Ishikawa (cell line): ENCODE data around the gene FSTL4.

Experiments used
- CEBPB ChIP-seq: IDR thresholded peaks from 2 replicates; pipeline ENCODE4 v1.6.1; 2012
- CREB1 ChIP-seq: IDR thresholded peaks from 2 replicates; pipeline ENCODE4 v1.6.1; 2012; ENCODE audit warnings: low read depth
- EGR1 ChIP-seq: IDR thresholded peaks from 2 replicates; pipeline ENCODE4 v1.6.1; 2012
- EP300 ChIP-seq: IDR thresholded peaks from 2 replicates; pipeline ENCODE4 v1.6.1; 2012; ENCODE audit warnings: borderline replicate concordance
- FOXM1 ChIP-seq: IDR thresholded peaks from 2 replicates; pipeline ENCODE4 v1.6.1; 2012; ENCODE audit warnings: low read depth, borderline replicate concordance
- MAX ChIP-seq: IDR thresholded peaks from 2 replicates; pipeline ENCODE4 v1.6.1; 2012
- NFIC ChIP-seq: IDR thresholded peaks from 2 replicates; pipeline ENCODE4 v1.6.1; 2012
- RAD21 ChIP-seq: IDR thresholded peaks from 2 replicates; pipeline ENCODE4 v1.6.1; 2012; ENCODE audit warnings: low read depth
- TAF1 ChIP-seq: IDR thresholded peaks from 2 replicates; pipeline ENCODE4 v1.6.1; 2012; ENCODE audit warnings: low read depth, mild to moderate bottlenecking
- TCF12 ChIP-seq: IDR thresholded peaks from 2 replicates; pipeline ENCODE4 v1.6.1; 2012; ENCODE audit warnings: low read depth
- TEAD4 ChIP-seq: IDR thresholded peaks from 2 replicates; pipeline ENCODE4 v1.6.1; 2012
- YY1 ChIP-seq: IDR thresholded peaks from 2 replicates; pipeline ENCODE4 v1.6.1; 2012; ENCODE audit warnings: low read depth
- ZBTB7A ChIP-seq: IDR thresholded peaks from 2 replicates; pipeline ENCODE4 v1.6.1; 2012; ENCODE audit warnings: low read depth
- TF ChIP-seq, protein P1 (sequence below): IDR thresholded peaks from 2 replicates; pipeline ENCODE4 v1.6.1; 2012; ENCODE audit warnings: low read depth, mild to moderate bottlenecking
- TF ChIP-seq, protein P2 (sequence below): IDR thresholded peaks from 2 replicates; pipeline ENCODE4 v1.6.1; 2012

FSTL4 gene

GRCh38 chr5:133299728-133300127 lies 312.6 kb downstream of the FSTL4 start:
- TF ChIP-seq ZBTB7A (no peak), MAX (no peak), TCF12 (no peak), CEBPB (no peak), FOXM1 (no peak), RAD21 (no peak), TAF1 (no peak), EGR1 (no peak), NFIC (no peak), CREB1 (no peak), YY1 (no peak), EP300 (no peak), TEAD4 (no peak)
- TF ChIP-seq, protein P1, sequence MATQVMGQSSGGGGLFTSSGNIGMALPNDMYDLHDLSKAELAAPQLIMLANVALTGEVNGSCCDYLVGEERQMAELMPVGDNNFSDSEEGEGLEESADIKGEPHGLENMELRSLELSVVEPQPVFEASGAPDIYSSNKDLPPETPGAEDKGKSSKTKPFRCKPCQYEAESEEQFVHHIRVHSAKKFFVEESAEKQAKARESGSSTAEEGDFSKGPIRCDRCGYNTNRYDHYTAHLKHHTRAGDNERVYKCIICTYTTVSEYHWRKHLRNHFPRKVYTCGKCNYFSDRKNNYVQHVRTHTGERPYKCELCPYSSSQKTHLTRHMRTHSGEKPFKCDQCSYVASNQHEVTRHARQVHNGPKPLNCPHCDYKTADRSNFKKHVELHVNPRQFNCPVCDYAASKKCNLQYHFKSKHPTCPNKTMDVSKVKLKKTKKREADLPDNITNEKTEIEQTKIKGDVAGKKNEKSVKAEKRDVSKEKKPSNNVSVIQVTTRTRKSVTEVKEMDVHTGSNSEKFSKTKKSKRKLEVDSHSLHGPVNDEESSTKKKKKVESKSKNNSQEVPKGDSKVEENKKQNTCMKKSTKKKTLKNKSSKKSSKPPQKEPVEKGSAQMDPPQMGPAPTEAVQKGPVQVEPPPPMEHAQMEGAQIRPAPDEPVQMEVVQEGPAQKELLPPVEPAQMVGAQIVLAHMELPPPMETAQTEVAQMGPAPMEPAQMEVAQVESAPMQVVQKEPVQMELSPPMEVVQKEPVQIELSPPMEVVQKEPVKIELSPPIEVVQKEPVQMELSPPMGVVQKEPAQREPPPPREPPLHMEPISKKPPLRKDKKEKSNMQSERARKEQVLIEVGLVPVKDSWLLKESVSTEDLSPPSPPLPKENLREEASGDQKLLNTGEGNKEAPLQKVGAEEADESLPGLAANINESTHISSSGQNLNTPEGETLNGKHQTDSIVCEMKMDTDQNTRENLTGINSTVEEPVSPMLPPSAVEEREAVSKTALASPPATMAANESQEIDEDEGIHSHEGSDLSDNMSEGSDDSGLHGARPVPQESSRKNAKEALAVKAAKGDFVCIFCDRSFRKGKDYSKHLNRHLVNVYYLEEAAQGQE = no peak

- TF ChIP-seq NFIC = no peak
- TF ChIP-seq, protein P1 = no peak
- no peak for TF ChIP-seq EGR1
- no peak for TF ChIP-seq FOXM1
- TF ChIP-seq TAF1 = no peak
- no peak for TF ChIP-seq EP300
Observed at GRCh38 chr5:133299021-133299420, 313.3 kb downstream of the FSTL4 start.

GRCh38 chr5:133298447-133298846 lies 313.9 kb downstream of the FSTL4 start:
- TF ChIP-seq TEAD4 = no peak
- no peak for TF ChIP-seq CEBPB
- TF ChIP-seq ZBTB7A = no peak
- no peak for TF ChIP-seq RAD21
- no peak for TF ChIP-seq TAF1
- TF ChIP-seq TCF12 = no peak
- TF ChIP-seq, protein P1 = no peak
- TF ChIP-seq NFIC = no peak
- TF ChIP-seq, protein P2, sequence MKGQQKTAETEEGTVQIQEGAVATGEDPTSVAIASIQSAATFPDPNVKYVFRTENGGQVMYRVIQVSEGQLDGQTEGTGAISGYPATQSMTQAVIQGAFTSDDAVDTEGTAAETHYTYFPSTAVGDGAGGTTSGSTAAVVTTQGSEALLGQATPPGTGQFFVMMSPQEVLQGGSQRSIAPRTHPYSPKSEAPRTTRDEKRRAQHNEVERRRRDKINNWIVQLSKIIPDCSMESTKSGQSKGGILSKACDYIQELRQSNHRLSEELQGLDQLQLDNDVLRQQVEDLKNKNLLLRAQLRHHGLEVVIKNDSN = no peak
- no peak for TF ChIP-seq FOXM1
- no peak for TF ChIP-seq EGR1
- TF ChIP-seq EP300 = no peak
- no peak for TF ChIP-seq CREB1
- TF ChIP-seq YY1 = no peak
- TF ChIP-seq MAX = no peak

DNA sequence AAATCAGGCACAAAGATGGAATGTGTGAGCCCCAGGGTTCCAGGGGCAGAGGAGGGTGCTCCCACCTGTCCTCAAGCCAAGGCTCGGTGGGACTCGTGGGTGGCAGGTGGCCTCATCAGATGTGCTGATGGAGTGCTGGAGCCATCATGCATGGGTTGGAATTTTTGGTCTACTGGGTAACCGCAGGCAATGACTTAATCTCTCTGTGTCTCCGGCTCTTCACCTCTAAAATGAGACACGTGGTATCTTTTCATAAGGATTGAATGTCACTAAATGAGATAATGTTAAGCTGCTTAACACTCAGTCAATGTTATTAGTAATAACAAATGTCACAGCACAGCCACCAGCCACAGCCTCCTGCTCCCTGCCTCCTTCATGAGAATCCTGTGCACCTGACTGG lies 315.0 kb downstream of the FSTL4 start:
- TF ChIP-seq YY1 (no peak), TAF1 (no peak), CREB1 (no peak), EP300 (no peak)

- TF ChIP-seq ZBTB7A (no peak), FOXM1 (no peak), EGR1 (no peak), CEBPB (no peak), YY1 (no peak), TEAD4 (no peak), CREB1 (no peak), NFIC (no peak), MAX (no peak), TAF1 (no peak), RAD21 (no peak), TCF12 (no peak), EP300 (no peak)
- TF ChIP-seq, protein P1 = no peak
- TF ChIP-seq, protein P2 = no peak
Observed at GRCh38 chr5:133296624-133297023, 315.7 kb downstream of the FSTL4 start.
